ENCODE results near the gene SPTSSB.

DNA sequence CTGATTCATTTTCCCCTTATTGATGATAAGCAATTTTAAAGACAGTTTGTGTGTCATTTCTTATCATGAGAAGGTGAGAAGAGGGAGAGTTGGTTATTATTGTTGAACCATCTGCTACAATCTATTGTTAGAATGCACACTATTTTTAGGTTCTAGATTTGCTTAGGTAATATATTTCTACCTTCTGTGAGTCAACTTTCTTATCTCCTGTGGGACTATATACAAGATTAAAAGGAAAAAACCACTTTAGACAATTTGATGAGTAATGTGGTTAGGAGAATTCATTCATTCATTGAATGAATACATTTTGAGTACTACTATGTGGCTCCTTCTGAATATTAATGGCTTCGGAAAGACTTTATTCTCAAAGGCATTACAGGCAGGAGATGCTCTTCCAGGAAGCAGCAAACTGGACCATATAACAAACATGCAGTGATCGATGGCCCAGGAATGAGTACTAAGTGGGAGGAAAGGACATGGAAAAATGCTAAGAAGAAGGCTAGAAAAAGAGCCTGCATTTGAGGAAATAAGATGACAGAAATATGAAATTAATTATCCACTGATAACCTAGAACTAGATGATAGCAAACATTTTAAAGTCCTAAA, 22.4 kb downstream of the SPTSSB start:
- TF ChIP-seq, protein P1, sequence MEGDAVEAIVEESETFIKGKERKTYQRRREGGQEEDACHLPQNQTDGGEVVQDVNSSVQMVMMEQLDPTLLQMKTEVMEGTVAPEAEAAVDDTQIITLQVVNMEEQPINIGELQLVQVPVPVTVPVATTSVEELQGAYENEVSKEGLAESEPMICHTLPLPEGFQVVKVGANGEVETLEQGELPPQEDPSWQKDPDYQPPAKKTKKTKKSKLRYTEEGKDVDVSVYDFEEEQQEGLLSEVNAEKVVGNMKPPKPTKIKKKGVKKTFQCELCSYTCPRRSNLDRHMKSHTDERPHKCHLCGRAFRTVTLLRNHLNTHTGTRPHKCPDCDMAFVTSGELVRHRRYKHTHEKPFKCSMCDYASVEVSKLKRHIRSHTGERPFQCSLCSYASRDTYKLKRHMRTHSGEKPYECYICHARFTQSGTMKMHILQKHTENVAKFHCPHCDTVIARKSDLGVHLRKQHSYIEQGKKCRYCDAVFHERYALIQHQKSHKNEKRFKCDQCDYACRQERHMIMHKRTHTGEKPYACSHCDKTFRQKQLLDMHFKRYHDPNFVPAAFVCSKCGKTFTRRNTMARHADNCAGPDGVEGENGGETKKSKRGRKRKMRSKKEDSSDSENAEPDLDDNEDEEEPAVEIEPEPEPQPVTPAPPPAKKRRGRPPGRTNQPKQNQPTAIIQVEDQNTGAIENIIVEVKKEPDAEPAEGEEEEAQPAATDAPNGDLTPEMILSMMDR (IDR thresholded peaks at IDR 0.05; ENCODE audit: poor library complexity), result no peak
- TF ChIP-seq EZH2 (IDR thresholded peaks at IDR 0.05; ENCODE audit: borderline replicate concordance), result no peak
- TF ChIP-seq EZH2phosphoT487 (IDR thresholded peaks at IDR 0.05; ENCODE audit: low read depth, severe bottlenecking, unreplicated experiment), result no peak

Data from hepatocyte (in vitro differentiated cells).